Measurements from ENCODE around the gene HNMT. TPM values are rescaled to one million over a fixed set of nuclear protein-coding genes. Genes with fewer than 3 reads are reported as not detected.

The HNMT gene
- total RNA-seq, 4 donors from 2014 or later = 11.2 to 25.5 (median 21.6) TPM

- intact Hi-C loops (cut with DNase I) = no loop called here
- no peaks in the 10 kb centered on the region for H3K4me1 ChIP-seq
- no peaks in the 10 kb centered on the region for H3K9me3 ChIP-seq
- TF ChIP-seq POLR2AphosphoS5 (IDR thresholded peaks at IDR 0.05) (no peak), EP300 (IDR thresholded peaks at IDR 0.05) (no peak), POLR2A (IDR thresholded peaks at IDR 0.05; ENCODE audit: low read depth) (no peak), CTCF (IDR thresholded peaks at IDR 0.05) (no peak)
- H3K27ac ChIP-seq (replicated peaks in 1 of 4) = no peak overlapping the region
- H3K27me3 ChIP-seq = no peaks in the 10 kb centered on the region
- no peaks in the 10 kb centered on the region for H3K36me3 ChIP-seq
- DNase-seq (ENCODE audit: extremely low spot score) = no peak
- H3K4me3 ChIP-seq = no peak overlapping the region
- 90% methylated on average over 4 of the region's 4 CpGs for WGBS
Observed at GRCh38 chr2:137927846-137928245, 36.4 kb upstream of the HNMT start.

- H3K36me3 ChIP-seq = no peaks in the 10 kb centered on the region
- no peaks in the 10 kb centered on the region for H3K4me1 ChIP-seq
- intact Hi-C loops (cut with DNase I) = no loop called here
- no peak overlapping the region for H3K27ac ChIP-seq (replicated peaks in 1 of 4)
- peak; percentile 29 for DNase-seq (ENCODE audit: extremely low spot score)
- H3K27me3 ChIP-seq = no peaks in the 10 kb centered on the region
- no peak overlapping the region for H3K4me3 ChIP-seq
- WGBS = 71% methylated on average over 4 of the region's 4 CpGs
- H3K9me3 ChIP-seq = no peaks in the 10 kb centered on the region
- TF ChIP-seq POLR2AphosphoS5 (IDR thresholded peaks at IDR 0.05) (no peak), POLR2A (IDR thresholded peaks at IDR 0.05; ENCODE audit: low read depth) (no peak), EP300 (IDR thresholded peaks at IDR 0.05) (no peak), CTCF (IDR thresholded peaks at IDR 0.05) (no peak)
Observed at GRCh38 chr2:137928547-137929518, 35.4 kb upstream of the HNMT start.

GRCh38 chr2:137929519-137929916 lies 34.8 kb upstream of the HNMT start:
- intact Hi-C loops (cut with DNase I) = no loop called here
- Histone ChIP-seq H3K36me3 (no peaks in the 10 kb centered on the region), H3K27ac (replicated peaks in 1 of 4) (no peak overlapping the region), H3K4me3 (no peak overlapping the region), H3K27me3 (no peaks in the 10 kb centered on the region), H3K9me3 (no peaks in the 10 kb centered on the region), H3K4me1 (no peaks in the 10 kb centered on the region)
- no peak for DNase-seq (ENCODE audit: extremely low spot score)
- TF ChIP-seq EP300 (IDR thresholded peaks at IDR 0.05) (no peak), POLR2A (IDR thresholded peaks at IDR 0.05; ENCODE audit: low read depth) (no peak), CTCF (IDR thresholded peaks at IDR 0.05) (no peak), POLR2AphosphoS5 (IDR thresholded peaks at IDR 0.05) (no peak)
- WGBS = 92% methylated on average over 2 of the region's 2 CpGs

- TF ChIP-seq POLR2A (IDR thresholded peaks at IDR 0.05; ENCODE audit: low read depth) (no peak), EP300 (IDR thresholded peaks at IDR 0.05) (no peak), CTCF (IDR thresholded peaks at IDR 0.05) (no peak), POLR2AphosphoS5 (IDR thresholded peaks at IDR 0.05) (no peak)
- no peaks in the 10 kb centered on the region for H3K9me3 ChIP-seq
- H3K36me3 ChIP-seq = no peaks in the 10 kb centered on the region
- intact Hi-C loops (cut with DNase I) = no loop called here
- H3K4me3 ChIP-seq = no peak overlapping the region
- H3K4me1 ChIP-seq = no peaks in the 10 kb centered on the region
- no peak overlapping the region for H3K27ac ChIP-seq (replicated peaks in 1 of 4)
- 87% methylated on average over 3 of the region's 3 CpGs for WGBS
- H3K27me3 ChIP-seq = no peaks in the 10 kb centered on the region
- no peak for DNase-seq (ENCODE audit: extremely low spot score)
Observed at GRCh38 chr2:137930146-137930545, 34.1 kb upstream of the HNMT start.
